ENCODE data around the gene TPGS2.
"Not testable (repeated sequence)": the region's sequence is repeated elsewhere in the genome, so short reads cannot be mapped to it uniquely, and the experiment has no call there.

The TPGS2 gene

DNA sequence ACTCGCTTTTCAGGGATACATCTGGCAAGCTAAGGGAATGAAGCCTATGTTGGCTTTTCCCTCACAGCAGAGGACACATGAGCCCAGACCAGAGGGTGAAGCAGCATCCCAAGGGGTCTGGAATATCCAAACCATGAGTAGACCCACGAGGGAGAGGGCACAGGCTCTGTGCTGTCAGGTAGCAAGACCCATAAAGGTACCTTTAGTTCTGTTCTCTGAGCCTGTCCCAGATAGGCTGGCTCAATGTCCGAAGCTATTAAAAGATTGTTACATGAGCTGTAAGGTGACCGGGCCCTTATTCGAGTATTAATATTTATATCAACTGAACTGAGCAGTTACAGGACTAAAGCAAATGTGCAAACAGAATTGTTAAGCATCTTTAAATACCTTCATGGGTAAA, 52.2 kb downstream of the TPGS2 start:
- no peak for DNase-seq
- no peaks in the 10 kb centered on the region for H3K9me3 Mint-ChIP-seq
- H3K36me3 Mint-ChIP-seq: peaks cover 3 to 13% of the 10 kb centered on the region in 2 donors
- no peak for ATAC-seq (replicated peaks)
- no peaks in the 10 kb centered on the region for H3K27me3 Mint-ChIP-seq
- H3K27ac Mint-ChIP-seq: no peak overlapping the region
- H3K4me1 Mint-ChIP-seq: peaks cover 0 to 1% of the 10 kb centered on the region in 2 donors
- no peak overlapping the region for H3K4me3 Mint-ChIP-seq

DNA sequence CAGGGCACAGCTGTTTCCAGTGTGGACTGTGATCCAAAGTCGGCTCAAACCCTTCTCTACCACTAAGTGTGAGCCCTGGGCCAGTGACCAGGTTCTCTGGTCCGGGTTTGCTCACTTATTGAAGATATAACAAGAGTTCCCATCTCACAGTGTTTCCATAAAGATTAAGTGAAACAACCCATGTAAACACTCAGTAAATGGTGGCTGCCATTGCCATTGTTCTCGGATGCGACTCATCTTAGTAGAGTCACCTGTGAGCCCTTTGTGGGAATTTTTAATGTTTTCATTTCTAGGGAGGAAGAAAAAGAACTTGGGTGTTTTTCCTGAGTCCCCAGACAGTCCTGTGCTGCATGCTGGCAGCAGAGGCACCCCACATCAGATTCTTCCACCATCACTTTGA, 53.4 kb downstream of the TPGS2 start:
- ATAC-seq (replicated peaks) (no peak), DNase-seq (no peak)
- Mint-ChIP-seq H3K4me3 (no peak overlapping the region), H3K36me3 (peaks cover 3 to 11% of the 10 kb centered on the region in 2 donors), H3K4me1 (peaks cover 3 to 11% of the 10 kb centered on the region in 2 donors), H3K27me3 (no peaks in the 10 kb centered on the region), H3K9me3 (no peaks in the 10 kb centered on the region), H3K27ac (no peak overlapping the region)

DNA sequence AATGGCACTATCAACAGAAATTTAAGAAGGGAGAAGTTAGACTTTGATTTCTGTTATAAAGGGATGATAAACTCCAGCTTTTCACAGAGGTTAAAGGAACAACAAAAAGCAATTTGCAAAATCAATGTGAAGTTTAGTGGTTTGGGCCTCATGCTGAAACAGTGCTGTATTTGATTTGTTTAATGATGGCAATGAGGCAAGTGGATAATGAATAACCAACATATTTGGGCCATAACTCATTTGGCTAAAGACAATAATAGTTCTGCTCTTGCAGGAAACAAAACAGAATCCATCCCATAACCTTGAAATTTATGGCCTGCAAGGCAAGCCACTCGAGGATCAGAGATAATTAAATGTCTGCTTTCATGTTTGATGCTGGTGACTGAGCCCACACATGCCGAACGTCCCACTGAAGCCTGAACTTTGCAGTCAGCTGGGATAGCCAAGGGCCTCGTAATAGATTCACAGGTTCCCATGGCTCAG, 56.5 kb downstream of the TPGS2 start:
- ATAC-seq (replicated peaks) (no peak), DNase-seq (no peak)
- H3K4me3 Mint-ChIP-seq: no peak overlapping the region
- no peaks in the 10 kb centered on the region for H3K27me3 Mint-ChIP-seq
- H3K9me3 Mint-ChIP-seq: no peaks in the 10 kb centered on the region
- no peaks in the 10 kb centered on the region for H3K36me3 Mint-ChIP-seq
- peaks cover 3 to 11% of the 10 kb centered on the region in 2 donors for H3K4me1 Mint-ChIP-seq
- H3K27ac Mint-ChIP-seq: no peak overlapping the region

GRCh38 chr18:36771245-36771644, 57.6 kb downstream of the TPGS2 start:
- Mint-ChIP-seq H3K27me3 (no peaks in the 10 kb centered on the region), H3K27ac (no peak overlapping the region), H3K9me3 (no peaks in the 10 kb centered on the region), H3K4me1 (peaks cover 3 to 11% of the 10 kb centered on the region in 2 donors), H3K4me3 (no peak overlapping the region), H3K36me3 (no peaks in the 10 kb centered on the region)
- no peak for DNase-seq
- no peak for ATAC-seq (replicated peaks)

DNA sequence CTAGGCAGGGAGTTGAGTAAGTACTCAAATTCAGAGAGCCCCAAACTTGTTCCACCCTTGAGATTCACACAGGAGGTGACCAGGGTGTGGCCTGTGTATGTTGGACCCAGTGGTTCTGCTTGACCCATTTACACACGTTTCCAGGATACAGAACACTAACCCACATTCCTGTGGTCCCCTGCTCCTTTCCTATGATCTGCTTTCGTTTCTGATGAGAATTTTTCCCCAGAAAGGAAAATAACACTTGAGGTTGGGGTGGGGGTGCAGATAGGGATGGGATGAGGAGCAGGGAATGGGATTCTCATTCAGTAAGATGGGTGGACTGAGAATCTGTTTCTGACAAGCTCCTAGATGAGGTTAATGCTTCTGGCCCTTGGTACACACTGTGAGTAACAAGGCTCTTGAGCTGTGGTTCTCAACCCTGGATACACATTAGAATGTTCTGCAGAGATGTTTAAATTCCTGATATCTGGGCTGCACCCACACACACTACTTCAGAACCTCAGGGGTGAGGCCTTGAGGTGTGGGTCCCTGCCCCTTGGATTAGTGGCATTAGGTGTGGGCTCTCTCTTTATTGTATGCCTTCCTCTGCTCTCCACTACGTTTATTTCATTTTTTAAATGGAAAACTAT, 58.4 kb downstream of the TPGS2 start:
- peaks cover 3 to 11% of the 10 kb centered on the region in 2 donors for H3K4me1 Mint-ChIP-seq
- no peak overlapping the region for H3K27ac Mint-ChIP-seq
- ATAC-seq (replicated peaks) (no peak), DNase-seq (no peak)
- no peaks in the 10 kb centered on the region for H3K9me3 Mint-ChIP-seq
- H3K36me3 Mint-ChIP-seq: no peaks in the 10 kb centered on the region
- no peaks in the 10 kb centered on the region for H3K27me3 Mint-ChIP-seq
- H3K4me3 Mint-ChIP-seq: no peak overlapping the region

DNA sequence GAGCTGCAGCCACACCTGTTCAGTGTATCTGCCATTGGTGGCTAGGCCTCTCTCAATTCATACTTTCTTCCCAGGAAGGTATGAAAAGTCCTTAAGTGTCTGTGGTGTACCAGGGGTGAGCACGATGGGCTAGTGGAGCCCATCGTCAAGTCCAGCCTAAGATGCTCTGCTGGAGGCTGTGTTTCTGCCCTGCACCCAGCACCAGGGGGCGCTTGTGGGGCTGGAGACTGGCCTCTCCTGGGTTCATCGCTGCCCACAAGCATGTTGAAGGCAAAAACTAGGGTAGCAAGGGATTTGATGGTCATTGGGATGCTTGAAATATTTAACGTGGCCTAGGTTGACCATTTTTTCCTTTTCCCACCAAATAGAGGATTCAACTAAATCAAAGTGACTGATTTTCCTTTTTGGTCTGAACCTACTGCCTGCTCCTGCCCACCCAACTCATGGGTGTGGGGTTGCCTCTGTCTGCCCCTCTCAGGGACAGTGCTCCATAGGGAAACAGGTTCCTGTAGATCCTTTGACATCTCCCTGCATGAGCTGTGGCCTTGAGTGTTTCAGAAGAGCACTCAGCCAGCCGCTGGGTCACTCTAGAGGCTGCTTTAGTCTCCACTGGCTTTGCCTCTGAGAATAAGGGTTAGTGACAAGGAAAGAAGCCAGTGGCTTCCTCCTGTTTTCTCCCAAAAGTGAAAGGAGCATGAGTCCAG, 59.0 kb downstream of the TPGS2 start:
- peaks cover 3 to 11% of the 10 kb centered on the region in 2 donors for H3K4me1 Mint-ChIP-seq
- H3K4me3 Mint-ChIP-seq: no peak overlapping the region
- DNase-seq: no peak
- no peaks in the 10 kb centered on the region for H3K27me3 Mint-ChIP-seq
- no peaks in the 10 kb centered on the region for H3K9me3 Mint-ChIP-seq
- H3K27ac Mint-ChIP-seq: no peak overlapping the region
- no peaks in the 10 kb centered on the region for H3K36me3 Mint-ChIP-seq
- peak in 1 of 2 donors; percentile 31 for ATAC-seq (replicated peaks)

DNA sequence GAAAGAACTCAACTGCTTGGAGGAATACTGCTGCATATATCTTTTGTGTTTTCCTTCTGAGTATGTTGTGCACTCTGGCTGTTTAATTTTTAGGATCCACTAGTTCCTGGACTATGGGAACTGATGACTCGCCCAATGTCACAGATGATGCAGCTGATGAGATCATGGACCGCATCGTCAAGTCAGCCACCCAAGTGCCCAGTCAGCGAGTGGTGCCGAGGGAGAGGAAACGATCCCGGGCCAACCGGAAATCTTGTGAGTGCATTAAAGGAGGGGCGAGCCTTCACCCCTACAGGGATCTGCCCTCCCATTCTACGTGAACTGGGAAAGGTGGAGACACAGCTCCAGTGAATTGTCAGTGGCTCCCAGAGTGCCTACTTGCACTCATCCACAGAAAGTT, 59.6 kb downstream of the TPGS2 start:
- Mint-ChIP-seq H3K4me3 (no peak overlapping the region), H3K9me3 (no peaks in the 10 kb centered on the region), H3K27me3 (no peaks in the 10 kb centered on the region), H3K36me3 (no peaks in the 10 kb centered on the region), H3K4me1 (peaks cover 3 to 11% of the 10 kb centered on the region in 2 donors), H3K27ac (no peak overlapping the region)
- DNase-seq (no peak), ATAC-seq (replicated peaks) (no peak)

DNA sequence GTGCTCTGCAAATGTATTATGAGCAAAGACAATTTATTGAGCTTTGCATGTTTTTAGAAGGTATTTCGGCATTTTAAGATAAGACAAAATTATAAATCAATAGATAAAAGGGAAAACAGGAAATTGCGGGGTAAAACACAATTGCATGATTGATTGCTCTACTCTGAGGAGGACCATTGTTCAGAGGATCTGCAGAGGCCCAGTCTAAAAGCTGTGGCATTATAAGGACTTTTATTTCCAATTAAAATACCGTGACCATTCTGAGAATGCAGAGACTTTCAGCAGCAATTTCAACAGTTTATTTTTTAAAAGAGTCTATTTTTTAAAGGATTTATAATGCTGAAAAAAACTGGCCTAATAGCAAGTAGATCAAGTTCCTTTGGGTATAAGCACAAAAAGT, 62.0 kb downstream of the TPGS2 start:
- H3K4me1 Mint-ChIP-seq: peaks cover 3 to 11% of the 10 kb centered on the region in 2 donors
- no peaks in the 10 kb centered on the region for H3K27me3 Mint-ChIP-seq
- no peak overlapping the region for H3K4me3 Mint-ChIP-seq
- ATAC-seq (replicated peaks) (no peak), DNase-seq (no peak)
- no peaks in the 10 kb centered on the region for H3K9me3 Mint-ChIP-seq
- H3K27ac Mint-ChIP-seq: no peak overlapping the region
- H3K36me3 Mint-ChIP-seq: no peaks in the 10 kb centered on the region

- H3K4me3 Mint-ChIP-seq; H3K36me3 Mint-ChIP-seq; H3K4me1 Mint-ChIP-seq; H3K27me3 Mint-ChIP-seq; H3K9me3 Mint-ChIP-seq; ATAC-seq (replicated peaks); H3K27ac Mint-ChIP-seq; DNase-seq: not testable (repeated sequence)
These were observed 65.8 kb downstream of the TPGS2 start for GRCh38 chr18:36762965-36763364.

- Mint-ChIP-seq H3K4me1 (peaks cover 0 to 5% of the 10 kb centered on the region in 2 donors), H3K4me3 (no peak overlapping the region), H3K9me3 (peaks cover 4% of the 10 kb centered on the region in 2 donors), H3K36me3 (no peaks in the 10 kb centered on the region), H3K27me3 (peaks cover 5 to 6% of the 10 kb centered on the region in 2 donors), H3K27ac (no peak overlapping the region)
- peak; percentile 68 to 73 for ATAC-seq (replicated peaks)
- no peak for DNase-seq
These were observed 66.7 kb downstream of the TPGS2 start for GRCh38 chr18:36762074-36762473.

DNA sequence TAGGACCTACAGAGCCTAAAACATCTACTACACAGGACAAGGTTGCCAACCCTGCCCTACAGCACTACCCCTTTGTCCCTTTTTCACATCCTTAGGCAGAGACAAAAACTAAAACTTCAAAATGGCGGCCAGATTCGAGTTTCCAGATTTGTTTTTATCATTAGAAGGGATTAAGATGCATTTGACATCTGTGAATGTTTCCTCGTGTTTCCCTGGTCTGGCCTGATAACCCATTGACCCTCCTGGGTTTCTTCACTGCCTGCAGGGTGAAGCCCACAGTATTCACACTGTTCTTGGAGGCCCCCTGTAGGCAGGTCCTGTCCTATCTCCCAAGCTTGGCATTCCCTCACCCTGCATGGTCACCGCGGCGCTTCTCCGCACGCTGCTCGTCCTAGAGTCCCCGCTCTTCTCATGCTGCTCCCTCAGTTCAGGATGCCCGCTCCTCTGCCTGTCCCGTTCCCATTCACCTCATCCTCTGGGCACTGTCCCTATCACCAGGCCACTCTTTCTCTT, 67.6 kb downstream of the TPGS2 start:
- Mint-ChIP-seq H3K4me1 (peaks cover 0 to 5% of the 10 kb centered on the region in 2 donors), H3K27me3 (peaks cover 5 to 6% of the 10 kb centered on the region in 2 donors), H3K9me3 (peaks cover 4% of the 10 kb centered on the region in 2 donors), H3K27ac (peak overlapping the region; percentile 31), H3K36me3 (no peaks in the 10 kb centered on the region), H3K4me3 (no peak overlapping the region)
- ATAC-seq (replicated peaks) (no peak), DNase-seq (no peak)

DNA sequence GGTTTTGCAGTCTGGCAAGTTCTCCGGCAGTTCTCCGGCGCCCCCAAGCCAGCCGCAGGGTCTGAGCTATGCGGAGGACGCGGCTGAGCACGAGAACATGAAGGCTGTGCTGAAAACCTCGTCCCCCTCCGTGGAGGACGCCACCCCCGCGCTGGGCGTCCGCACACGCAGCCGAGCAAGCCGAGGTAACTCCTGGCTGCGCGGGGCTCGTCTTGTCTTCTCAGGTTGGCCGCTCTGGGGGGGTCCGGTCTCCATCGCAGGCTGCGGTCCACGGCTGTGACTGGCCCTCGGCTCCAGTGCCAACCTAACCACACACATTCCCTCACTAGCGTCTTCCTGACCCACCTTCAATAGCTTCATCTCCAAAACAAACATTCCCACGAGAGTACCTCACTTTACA, 68.2 kb downstream of the TPGS2 start:
- Mint-ChIP-seq H3K36me3 (no peaks in the 10 kb centered on the region), H3K9me3 (peaks cover 4% of the 10 kb centered on the region in 2 donors), H3K4me1 (peaks cover 0 to 5% of the 10 kb centered on the region in 2 donors), H3K27me3 (peaks cover 5 to 6% of the 10 kb centered on the region in 2 donors), H3K4me3 (no peak overlapping the region), H3K27ac (no peak overlapping the region)
- DNase-seq: no peak
- no peak for ATAC-seq (replicated peaks)

DNA sequence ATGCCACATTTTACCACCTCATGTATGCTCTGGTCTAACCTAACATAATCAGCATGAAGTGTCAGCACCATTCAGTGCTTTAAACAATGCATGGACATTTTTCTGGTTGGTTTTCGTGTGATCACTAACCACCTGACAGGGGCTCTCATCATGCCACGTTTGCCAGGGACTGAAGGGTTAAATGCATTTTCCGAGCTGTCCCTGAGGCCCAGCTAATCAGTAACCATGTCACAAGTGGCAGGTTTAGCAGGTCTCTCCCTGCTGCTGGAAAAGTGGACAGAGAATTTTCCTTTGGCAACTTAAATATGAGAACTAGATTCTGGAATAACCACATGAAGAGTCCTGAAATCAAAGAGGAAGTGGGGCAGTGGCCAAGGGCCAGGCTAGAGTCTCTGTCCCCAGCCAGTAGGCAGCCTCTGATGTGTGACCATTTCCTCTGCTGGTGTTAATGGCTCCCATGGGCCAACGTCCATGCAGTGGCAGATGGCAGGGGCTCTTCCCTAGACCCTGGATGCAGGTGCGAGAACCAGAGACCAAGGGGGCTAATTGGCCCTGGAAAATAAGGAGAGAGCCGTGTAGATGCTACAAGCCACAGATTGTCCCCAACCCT, 69.5 kb downstream of the TPGS2 start:
- ATAC-seq (replicated peaks) (no peak), DNase-seq (no peak)
- peaks cover 4% of the 10 kb centered on the region in 2 donors for H3K9me3 Mint-ChIP-seq
- H3K27me3 Mint-ChIP-seq: peaks cover 5 to 6% of the 10 kb centered on the region in 2 donors
- H3K27ac Mint-ChIP-seq: no peak overlapping the region
- H3K4me1 Mint-ChIP-seq: peaks cover 0 to 5% of the 10 kb centered on the region in 2 donors
- no peak overlapping the region for H3K4me3 Mint-ChIP-seq
- H3K36me3 Mint-ChIP-seq: no peaks in the 10 kb centered on the region

DNA sequence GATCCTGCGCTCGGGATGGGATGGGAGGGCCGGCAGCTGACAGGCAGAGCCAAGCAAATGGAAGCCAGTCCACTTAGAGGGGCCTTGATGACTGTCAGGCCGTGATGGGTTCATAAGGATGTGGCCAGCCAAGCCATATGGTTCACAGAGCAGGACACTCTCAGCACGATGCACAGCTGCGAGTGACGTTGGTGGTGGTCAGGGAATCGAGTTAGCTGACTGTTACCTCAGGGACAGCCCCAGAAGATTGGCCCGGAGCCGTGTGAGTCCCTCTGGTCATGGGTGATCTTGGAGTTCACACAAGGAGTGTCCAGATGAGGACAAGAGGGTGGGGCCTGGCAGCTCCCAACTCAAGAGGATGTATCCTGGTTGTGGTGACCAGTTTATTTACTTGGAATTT, 70.2 kb downstream of the TPGS2 start:
- Mint-ChIP-seq H3K36me3 (no peaks in the 10 kb centered on the region), H3K27ac (no peak overlapping the region), H3K4me1 (peaks cover 0 to 5% of the 10 kb centered on the region in 2 donors), H3K4me3 (no peak overlapping the region), H3K27me3 (peaks cover 5 to 6% of the 10 kb centered on the region in 2 donors), H3K9me3 (peaks cover 4% of the 10 kb centered on the region in 2 donors)
- no peak for DNase-seq
- no peak for ATAC-seq (replicated peaks)

All from stimulated activated naive B cell treated with anti-CD40 and anti-IgM and Interleukin-4, amounts not matched to agents 10 μg/mL and 1 μg/mL and 100 μg/mL, for 72 hours (primary cell).